ENCODE data around the gene EHBP1. TPM values are rescaled to one million over a fixed set of nuclear protein-coding genes. Genes with fewer than 3 reads are reported as not detected.

EHBP1 gene
- total RNA-seq, 4 donors from 2014 or later, result 11.1 to 19.0 (median 15.4) TPM

GRCh38 chr2:62688771-62689170 is 16.7 kb upstream of the EHBP1 start:
- Histone ChIP-seq H3K27ac (no peak overlapping the region), H3K4me3 (no peak overlapping the region), H3K27me3 (no peaks in the 10 kb centered on the region), H3K9me3 (no peaks in the 10 kb centered on the region), H3K4me1 (no peaks in the 10 kb centered on the region), H3K36me3 (no peaks in the 10 kb centered on the region)
- in situ Hi-C loops (cut with MboI; ENCODE audit: low sequenced_read_pairs in 4 of 4) (no loop called here), intact Hi-C loops (cut with DNase I; ENCODE audit: low total_unique reads) (no loop called here)
- no peak for TF ChIP-seq POLR2A (IDR thresholded peaks at IDR 0.05)
- TF ChIP-seq CTCF (IDR thresholded peaks at IDR 0.05 in 4 of 5, conservative IDR thresholded peaks at IDR 0.05 in 1 of 5), result no peak
- ATAC-seq (no peak), DNase-seq (no peak)

GRCh38 chr2:62691186-62691585 is 14.3 kb upstream of the EHBP1 start:
- Histone ChIP-seq H3K27ac (no peak overlapping the region), H3K4me3 (no peak overlapping the region), H3K27me3 (no peaks in the 10 kb centered on the region), H3K4me1 (no peaks in the 10 kb centered on the region), H3K36me3 (no peaks in the 10 kb centered on the region), H3K9me3 (no peaks in the 10 kb centered on the region)
- DNase-seq (no peak), ATAC-seq (no peak)
- in situ Hi-C loops (cut with MboI; ENCODE audit: low sequenced_read_pairs in 4 of 4) (no loop called here), intact Hi-C loops (cut with DNase I; ENCODE audit: low total_unique reads) (no loop called here)
- no peak for TF ChIP-seq POLR2A (IDR thresholded peaks at IDR 0.05)
- no peak for TF ChIP-seq CTCF (IDR thresholded peaks at IDR 0.05 in 4 of 5, conservative IDR thresholded peaks at IDR 0.05 in 1 of 5)

GRCh38 chr2:62692225-62692624 is 13.3 kb upstream of the EHBP1 start:
- DNase-seq, result no peak
- Histone ChIP-seq H3K27ac (no peak overlapping the region), H3K36me3 (no peaks in the 10 kb centered on the region), H3K4me1 (no peaks in the 10 kb centered on the region), H3K4me3 (no peak overlapping the region), H3K27me3 (no peaks in the 10 kb centered on the region), H3K9me3 (no peaks in the 10 kb centered on the region)
- TF ChIP-seq CTCF (IDR thresholded peaks at IDR 0.05 in 4 of 5, conservative IDR thresholded peaks at IDR 0.05 in 1 of 5) (no peak), POLR2A (IDR thresholded peaks at IDR 0.05) (no peak)
- in situ Hi-C loops (cut with MboI; ENCODE audit: low sequenced_read_pairs in 4 of 4) (no loop called here), intact Hi-C loops (cut with DNase I; ENCODE audit: low total_unique reads) (no loop called here)
- no peak for ATAC-seq

- DNase-seq (no peak), ATAC-seq (no peak)
- Histone ChIP-seq H3K9me3 (no peaks in the 10 kb centered on the region), H3K4me1 (no peaks in the 10 kb centered on the region), H3K27me3 (no peaks in the 10 kb centered on the region), H3K36me3 (no peaks in the 10 kb centered on the region), H3K27ac (no peak overlapping the region), H3K4me3 (no peak overlapping the region)
- in situ Hi-C loops (cut with MboI; ENCODE audit: low sequenced_read_pairs in 4 of 4), result no loop called here
- TF ChIP-seq CTCF (IDR thresholded peaks at IDR 0.05 in 4 of 5, conservative IDR thresholded peaks at IDR 0.05 in 1 of 5), result no peak
- TF ChIP-seq POLR2A (IDR thresholded peaks at IDR 0.05), result no peak
- intact Hi-C loops (cut with DNase I; ENCODE audit: low total_unique reads), result no loop called here
These were observed 6.9 kb upstream of the EHBP1 start for GRCh38 chr2:62698653-62699052.

- H3K27me3 ChIP-seq, result no peaks in the 10 kb centered on the region
- peak overlapping the region; percentile 61 to 100 (median 91) for H3K4me3 ChIP-seq
- intact Hi-C loops (cut with DNase I; ENCODE audit: low total_unique reads) (loop anchor here (1.0 to 10.0 kb wide), 5 partner anchors 73 to 940 kb away; partner anchors contain the start of genes CCT4 and TMEM17), in situ Hi-C loops (cut with MboI; ENCODE audit: low sequenced_read_pairs in 4 of 4) (loop anchor here in 2 of 4 donors (25.0 kb wide), 1 partner anchor 817 kb away; the partner anchor contains the start of gene CCT4 (in 2 of the 2))
- H3K9me3 ChIP-seq, result no peaks in the 10 kb centered on the region
- ATAC-seq, result no peak
- peaks cover 28 to 31% of the 10 kb centered on the region in 2 donors for H3K4me1 ChIP-seq
- peak overlapping the region; percentile 84 to 98 (median 94) for H3K27ac ChIP-seq
- no peak for DNase-seq
- H3K36me3 ChIP-seq, result no peaks in the 10 kb centered on the region
- TF ChIP-seq CTCF (IDR thresholded peaks at IDR 0.05 in 4 of 5, conservative IDR thresholded peaks at IDR 0.05 in 1 of 5) (no peak), POLR2A (IDR thresholded peaks at IDR 0.05) (no peak)
These were observed 883 bp upstream of the EHBP1 start for GRCh38 chr2:62704654-62705006.

All from gastrocnemius medialis (tissue), 4 donors.